Kidney (tissue), 14 donors: ENCODE data around the gene TAS1R1. TPM values are rescaled to one million over a fixed set of nuclear protein-coding genes. Genes with fewer than 3 reads are reported as not detected.

ENCODE experiments used
- DNase-seq, 5 donors: peaks; one replicate each; pipeline ENCODE4 v3.0.0-alpha.2; 2013 to 2020
- FAIRE-seq: peaks from 2 replicates; lab custom pipeline; 2012; peaks lifted over from hg19 to GRCh38; lab: Jason Lieb, UNC
- H3K27ac ChIP-seq, 2 donors: one replicate each; pipeline ENCODE4 v1.7.0; 2013; ENCODE audit warnings: low read depth in 2 of 2, low read length in 2 of 2, inconsistent platforms in 1 of 2
- H3K27me3 ChIP-seq: one replicate; pipeline ENCODE4 v1.7.1; 2013; ENCODE audit warnings: low read length, inconsistent platforms; ENCODE audit not compliant: control insufficient read depth, insufficient read depth
- H3K36me3 ChIP-seq, 3 donors: one replicate each; pipeline versions ENCODE4 v1.7.0 to v1.7.1; 2013; ENCODE audit warnings: low read length in 3 of 3, control low read depth in 1 of 3, inconsistent platforms in 1 of 3; ENCODE audit not compliant: insufficient read depth in 3 of 3, control insufficient read depth in 2 of 3
- H3K4me1 ChIP-seq, 3 donors: one replicate each; pipeline versions ENCODE4 v1.7.0 to v1.7.1; 2013; ENCODE audit warnings: low read length in 3 of 3, inconsistent platforms in 1 of 3, low read depth in 1 of 3; ENCODE audit not compliant: control insufficient read depth in 2 of 3, insufficient read depth in 2 of 3
- H3K4me3 ChIP-seq, 3 donors: one replicate each; pipeline versions ENCODE4 v1.7.0 to v1.8.1; 2013; ENCODE audit warnings: low read length in 3 of 3, control low read depth in 1 of 3, inconsistent platforms in 1 of 3
- H3K9ac ChIP-seq, 3 donors: one replicate each; pipeline versions ENCODE4 v1.7.0 to v1.7.1; 2013; ENCODE audit warnings: low read length in 3 of 3, control low read depth in 1 of 3, inconsistent platforms in 1 of 3
- H3K9me3 ChIP-seq, 3 donors: one replicate each; pipeline versions ENCODE4 v1.7.0 to v1.7.1; 2013; ENCODE audit warnings: low read length in 3 of 3, control low read depth in 1 of 3, inconsistent platforms in 1 of 3; ENCODE audit not compliant: control insufficient read depth in 2 of 3, insufficient read depth in 1 of 3
- intact Hi-C: fragments of 100-400 bp; cut with DNase I; formaldehyde crosslinking; loops from one replicate; pipeline ENCODE4 v1.11.1; 2022
- polyA plus RNA-seq: library from polyadenylated mRNA; stranded (reverse); fragments of 350-450 nt; fragmentation: Illumina TruSeq; extraction: RNeasy Lipid Tissue Mini Kit (QIAGEN cat#74804); gene quantifications from one replicate; pipeline ENCODE4 v1.2.3, GENCODE V29; 2014; ENCODE audit warnings: low read depth, low replicate concordance; ENCODE audit not compliant: insufficient read depth
- total RNA-seq: library from RNA; stranded (reverse); fragmentation: NEBNext Ultra II Directional; extraction: Animal tissue kit (Norgen Biotek cat#: 25700); gene quantifications from one replicate; pipeline ENCODE4 v1.2.1, GENCODE V29; 2021
- TF ChIP-seq, protein P1 (sequence below): IDR thresholded peaks from 3 replicates; pipeline ENCODE4 v1.5.1; 2012; ENCODE audit warnings: mild to moderate bottlenecking, moderate library complexity, borderline replicate concordance; ENCODE audit not compliant: insufficient read depth; ENCODE audit errors: extremely low read depth
- donor health status: control.
- donor health status: control.
- donor health status: control.
- donor health status: control.
- donor health status: control.
- donor health status: DM: yes; HTN: yes; CAD: no.
- donor health status: Normal renal cell carcinoma (clear cell type).

Gene TAS1R1
- total and polyA plus RNA-seq, 2 donors from 2014 or later, result not detected

DNA sequence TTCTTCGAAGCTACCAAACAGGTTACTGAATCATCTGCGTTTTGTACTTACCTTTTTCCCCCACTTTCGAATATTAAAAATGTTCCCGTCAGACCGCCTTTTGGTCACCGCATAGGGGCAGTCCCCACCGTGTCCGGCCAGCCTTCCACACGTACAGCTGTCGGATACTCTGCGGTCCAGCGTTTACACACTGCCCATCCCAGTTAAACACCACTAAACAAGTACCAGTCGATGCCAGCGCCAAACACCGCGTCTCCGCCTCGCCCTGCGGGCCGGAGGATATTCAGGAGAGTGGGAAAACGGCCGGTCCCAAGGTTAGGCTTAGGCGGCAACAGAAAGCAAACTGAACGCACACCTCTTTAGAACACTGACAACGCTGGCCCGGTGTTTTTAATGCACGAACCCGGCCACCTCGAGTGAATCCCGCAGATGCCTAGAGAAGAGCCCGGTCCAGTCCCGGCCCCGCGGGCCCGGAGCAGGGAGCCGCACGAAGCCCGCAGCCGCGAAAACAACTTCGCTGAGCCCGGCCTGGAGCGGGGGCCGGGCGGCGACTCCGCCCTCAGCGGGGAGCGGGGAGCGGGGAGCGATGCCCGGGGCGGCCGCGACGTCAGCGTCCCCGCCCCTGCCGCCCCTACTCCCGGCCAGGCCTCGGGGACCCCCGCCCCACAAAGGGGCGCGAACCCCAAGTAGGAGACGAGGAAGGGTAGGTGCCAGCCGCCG is 57.7 kb downstream of the TAS1R1 start:
- DNase-seq (peak in 4 of 5 donors; percentile 64 to 87 (median 79)), FAIRE-seq (no peak)
- H3K9me3 ChIP-seq, result no peaks in the 10 kb centered on the region
- no peaks in the 10 kb centered on the region for H3K4me1 ChIP-seq
- TF ChIP-seq, protein P1, sequence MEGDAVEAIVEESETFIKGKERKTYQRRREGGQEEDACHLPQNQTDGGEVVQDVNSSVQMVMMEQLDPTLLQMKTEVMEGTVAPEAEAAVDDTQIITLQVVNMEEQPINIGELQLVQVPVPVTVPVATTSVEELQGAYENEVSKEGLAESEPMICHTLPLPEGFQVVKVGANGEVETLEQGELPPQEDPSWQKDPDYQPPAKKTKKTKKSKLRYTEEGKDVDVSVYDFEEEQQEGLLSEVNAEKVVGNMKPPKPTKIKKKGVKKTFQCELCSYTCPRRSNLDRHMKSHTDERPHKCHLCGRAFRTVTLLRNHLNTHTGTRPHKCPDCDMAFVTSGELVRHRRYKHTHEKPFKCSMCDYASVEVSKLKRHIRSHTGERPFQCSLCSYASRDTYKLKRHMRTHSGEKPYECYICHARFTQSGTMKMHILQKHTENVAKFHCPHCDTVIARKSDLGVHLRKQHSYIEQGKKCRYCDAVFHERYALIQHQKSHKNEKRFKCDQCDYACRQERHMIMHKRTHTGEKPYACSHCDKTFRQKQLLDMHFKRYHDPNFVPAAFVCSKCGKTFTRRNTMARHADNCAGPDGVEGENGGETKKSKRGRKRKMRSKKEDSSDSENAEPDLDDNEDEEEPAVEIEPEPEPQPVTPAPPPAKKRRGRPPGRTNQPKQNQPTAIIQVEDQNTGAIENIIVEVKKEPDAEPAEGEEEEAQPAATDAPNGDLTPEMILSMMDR, result no peak
- intact Hi-C loops, result no loop called here
- H3K36me3 ChIP-seq, result peaks cover 0 to 4% (median 0%) of the 10 kb centered on the region in 3 donors
- peak overlapping the region; percentile 96 to 97 for H3K27ac ChIP-seq
- no peaks in the 10 kb centered on the region for H3K27me3 ChIP-seq
- peak overlapping the region; percentile 87 to 94 (median 90) for H3K4me3 ChIP-seq
- H3K9ac ChIP-seq, result peak overlapping the region; percentile 81 to 95 (median 85)

DNA sequence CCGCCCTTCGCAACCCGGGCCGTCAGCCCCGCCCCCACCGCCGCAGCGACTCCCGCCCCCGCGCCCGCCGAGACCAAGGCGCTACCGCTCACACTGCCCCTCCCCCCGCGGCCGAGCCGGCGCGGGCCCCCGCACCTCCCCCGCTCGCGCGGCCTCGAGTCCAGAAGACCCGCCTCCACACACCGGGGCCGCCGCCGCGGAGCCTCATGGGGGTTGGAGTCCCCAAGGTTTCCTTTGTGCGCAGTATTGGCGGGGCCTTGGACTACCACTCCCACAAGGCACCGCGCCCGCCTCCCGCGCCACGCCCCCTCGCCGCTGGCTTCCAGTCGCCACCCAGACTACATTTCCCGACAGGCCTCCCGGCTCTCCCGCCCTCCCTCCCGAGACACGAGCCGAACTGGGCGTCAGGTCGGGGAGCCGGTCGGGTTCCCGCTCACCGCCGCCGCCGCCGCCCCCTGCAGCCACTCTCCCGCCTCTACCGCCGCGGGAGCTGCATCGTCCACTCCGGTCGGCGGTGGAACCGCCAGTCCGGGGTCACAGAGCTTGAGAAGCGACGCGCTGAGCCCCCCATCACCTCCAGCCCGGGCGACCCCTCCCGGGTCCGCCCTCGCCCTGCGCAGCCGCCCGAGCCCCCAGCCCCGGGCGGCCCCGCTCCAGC is 58.4 kb downstream of the TAS1R1 start, which contains the start of gene PHF13:
TSS of gene PHF13 (plus strand) at position 371 of the 658 bp plus-strand sequence. CDS start 336 bp downstream, outside the sequence.
- H3K27ac ChIP-seq, result peak within 1 kb of the TSS; percentile 96 to 97
- peak within 1 kb of the TSS; percentile 87 to 94 (median 90) for H3K4me3 ChIP-seq
- TF ChIP-seq, protein P1, result no peak
- peaks cover 0 to 4% (median 0%) of the 10 kb centered on the region in 3 donors for H3K36me3 ChIP-seq
- no peaks in the 10 kb centered on the region for H3K9me3 ChIP-seq
- no peaks in the 10 kb centered on the region for H3K27me3 ChIP-seq
- no peak for FAIRE-seq
- peak within 1 kb of the TSS; percentile 81 to 95 (median 85) for H3K9ac ChIP-seq
- intact Hi-C loops, result no loop called here
- peak; percentile 99 to 100 (median 100) for DNase-seq
- H3K4me1 ChIP-seq, result no peaks in the 10 kb centered on the region

DNA sequence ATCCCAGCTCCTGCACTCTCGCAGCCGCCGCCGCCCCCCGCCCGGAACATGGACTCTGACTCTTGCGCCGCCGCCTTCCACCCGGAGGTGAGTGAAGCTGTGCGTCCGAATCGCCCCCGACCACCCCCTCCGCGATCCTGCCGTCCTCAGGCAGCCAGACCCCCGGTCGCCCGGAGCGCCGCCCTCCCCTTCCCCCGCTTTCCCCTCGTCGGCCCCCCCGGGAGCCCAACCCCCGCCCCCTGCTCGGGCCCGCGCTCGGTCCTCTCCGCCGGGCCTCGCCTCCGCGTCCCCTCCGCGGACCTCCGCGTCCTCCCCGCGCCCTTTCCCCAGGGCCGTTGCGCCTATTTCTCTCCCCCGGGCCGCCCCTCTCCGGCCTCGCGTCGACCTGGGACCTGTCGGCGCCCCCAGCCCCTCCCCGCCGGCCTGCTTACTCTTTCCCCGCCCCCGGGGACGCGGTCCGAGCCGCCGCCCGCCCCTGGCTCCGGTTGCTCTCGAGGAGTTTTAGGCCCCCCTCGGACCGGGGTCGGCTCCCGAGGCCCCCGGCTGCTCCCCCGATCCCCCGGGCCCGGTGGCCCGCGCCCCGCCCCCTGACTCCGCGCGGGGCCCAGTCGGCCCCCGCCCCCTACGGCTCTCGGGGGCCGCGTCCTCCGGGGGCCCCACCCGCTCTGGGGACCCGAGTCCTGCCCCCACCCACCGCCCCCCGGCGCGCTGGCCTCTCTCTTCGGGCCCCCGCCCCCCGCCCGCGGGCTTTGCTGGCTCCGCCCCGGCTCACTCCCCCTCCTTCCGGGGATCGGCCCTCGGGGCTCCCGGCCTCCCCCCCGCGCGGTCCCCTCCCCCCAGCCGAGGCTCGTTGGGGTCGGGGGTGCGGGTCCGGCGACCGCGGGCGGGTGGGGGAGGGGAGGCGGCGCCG is 59.2 kb downstream of the TAS1R1 start:
- DNase-seq, result peak; percentile 56 to 91 (median 81)
- Histone ChIP-seq H3K27me3 (no peaks in the 10 kb centered on the region), H3K4me3 (peak overlapping the region in 1 of 3 donors; percentile 64), H3K4me1 (no peaks in the 10 kb centered on the region), H3K9ac (peak overlapping the region in 2 of 3 donors; percentile 32 to 61), H3K9me3 (no peaks in the 10 kb centered on the region), H3K36me3 (peaks cover 0 to 8% (median 0%) of the 10 kb centered on the region in 3 donors), H3K27ac (peak overlapping the region; percentile 90 to 93)
- FAIRE-seq, result no peak
- TF ChIP-seq, protein P1, result no peak
- intact Hi-C loops, result no loop called here
